ENCODE data around the gene CDH7. TPM values are rescaled to one million over a fixed set of nuclear protein-coding genes. Genes with fewer than 3 reads are reported as not detected.

The CDH7 gene, protein sequence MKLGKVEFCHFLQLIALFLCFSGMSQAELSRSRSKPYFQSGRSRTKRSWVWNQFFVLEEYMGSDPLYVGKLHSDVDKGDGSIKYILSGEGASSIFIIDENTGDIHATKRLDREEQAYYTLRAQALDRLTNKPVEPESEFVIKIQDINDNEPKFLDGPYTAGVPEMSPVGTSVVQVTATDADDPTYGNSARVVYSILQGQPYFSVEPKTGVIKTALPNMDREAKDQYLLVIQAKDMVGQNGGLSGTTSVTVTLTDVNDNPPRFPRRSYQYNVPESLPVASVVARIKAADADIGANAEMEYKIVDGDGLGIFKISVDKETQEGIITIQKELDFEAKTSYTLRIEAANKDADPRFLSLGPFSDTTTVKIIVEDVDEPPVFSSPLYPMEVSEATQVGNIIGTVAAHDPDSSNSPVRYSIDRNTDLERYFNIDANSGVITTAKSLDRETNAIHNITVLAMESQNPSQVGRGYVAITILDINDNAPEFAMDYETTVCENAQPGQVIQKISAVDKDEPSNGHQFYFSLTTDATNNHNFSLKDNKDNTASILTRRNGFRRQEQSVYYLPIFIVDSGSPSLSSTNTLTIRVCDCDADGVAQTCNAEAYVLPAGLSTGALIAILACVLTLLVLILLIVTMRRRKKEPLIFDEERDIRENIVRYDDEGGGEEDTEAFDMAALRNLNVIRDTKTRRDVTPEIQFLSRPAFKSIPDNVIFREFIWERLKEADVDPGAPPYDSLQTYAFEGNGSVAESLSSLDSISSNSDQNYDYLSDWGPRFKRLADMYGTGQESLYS
- total RNA-seq: not detected

- Mint-ChIP-seq H3K36me3 (peaks cover 12% of the 10 kb centered on the region), H3K4me1 (ENCODE audit: low read depth in 2 of 2) (no peaks in the 10 kb centered on the region)
- no peak for ATAC-seq
Measured at GRCh38 chr18:65750389-65751154, at the start of gene CDH7. TSS of gene CDH7 (plus strand) at chr18:65751012. CDS start at chr18:65762843, 11,831 bp downstream.

DNA sequence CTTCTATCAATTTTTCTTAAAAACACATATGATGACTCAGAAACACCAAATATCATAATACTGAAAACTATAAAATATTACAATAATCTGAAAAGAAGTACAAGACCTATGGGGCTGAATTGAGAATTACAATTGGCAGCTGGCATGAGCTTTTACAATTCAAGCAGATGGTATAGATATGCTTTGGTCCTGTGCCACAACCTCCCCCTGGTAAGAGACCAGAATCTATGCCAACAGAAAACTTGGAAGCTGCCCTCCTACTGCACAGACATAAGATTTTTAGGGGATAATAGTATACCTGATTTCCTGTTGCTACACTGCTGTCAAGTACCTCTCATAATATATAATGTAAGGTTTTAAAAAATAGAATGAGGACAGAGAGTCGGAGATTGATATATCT, 46.8 kb upstream of the CDH7 start:
- no peak for DNase-seq (ENCODE audit: low spot score)
- Mint-ChIP-seq H3K36me3 (no peaks in the 10 kb centered on the region), H3K4me3 (no peak overlapping the region), H3K9me3 (peaks cover 15% of the 10 kb centered on the region), H3K27me3 (no peaks in the 10 kb centered on the region), H3K27ac (no peak overlapping the region), H3K4me1 (ENCODE audit: low read depth in 2 of 2) (no peaks in the 10 kb centered on the region)
- no peak for ATAC-seq

More at GRCh38 chr18:65750389-65751154, at the start of gene CDH7:
- DNase-seq (ENCODE audit: low spot score): no peak
- Mint-ChIP-seq H3K27ac (no peak within 1 kb of the TSS), H3K4me3 (no peak within 1 kb of the TSS), H3K9me3 (peaks cover 19% of the 10 kb centered on the region), H3K27me3 (peaks cover 6 to 10% of the 10 kb centered on the region in 2 donors)

DNA sequence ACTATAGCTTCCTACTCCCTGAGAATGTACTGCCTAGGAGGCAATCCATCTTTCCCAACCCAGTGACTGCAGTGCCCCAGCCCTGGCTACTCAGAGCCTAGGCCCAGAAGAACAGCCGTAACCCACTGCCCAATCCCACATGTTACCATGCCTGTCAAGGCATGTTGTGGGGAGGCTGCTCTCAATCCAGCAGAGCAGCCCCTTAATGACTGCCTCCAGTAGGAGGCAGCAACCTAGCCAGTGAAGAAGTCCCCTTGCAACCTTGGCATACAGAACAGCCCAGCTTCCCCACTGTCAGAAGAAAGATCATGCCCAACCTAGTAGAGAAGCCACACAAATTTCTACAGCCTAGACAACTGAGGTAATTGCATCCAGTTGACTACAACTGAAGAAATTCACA, 44.2 kb upstream of the CDH7 start:
- H3K4me3 Mint-ChIP-seq: no peak overlapping the region
- ATAC-seq (no peak), DNase-seq (ENCODE audit: low spot score) (no peak)
- no peaks in the 10 kb centered on the region for H3K4me1 Mint-ChIP-seq (ENCODE audit: low read depth in 2 of 2)
- peaks cover 13% of the 10 kb centered on the region for H3K9me3 Mint-ChIP-seq
- no peaks in the 10 kb centered on the region for H3K36me3 Mint-ChIP-seq
- H3K27ac Mint-ChIP-seq: no peak overlapping the region
- no peaks in the 10 kb centered on the region for H3K27me3 Mint-ChIP-seq

DNA sequence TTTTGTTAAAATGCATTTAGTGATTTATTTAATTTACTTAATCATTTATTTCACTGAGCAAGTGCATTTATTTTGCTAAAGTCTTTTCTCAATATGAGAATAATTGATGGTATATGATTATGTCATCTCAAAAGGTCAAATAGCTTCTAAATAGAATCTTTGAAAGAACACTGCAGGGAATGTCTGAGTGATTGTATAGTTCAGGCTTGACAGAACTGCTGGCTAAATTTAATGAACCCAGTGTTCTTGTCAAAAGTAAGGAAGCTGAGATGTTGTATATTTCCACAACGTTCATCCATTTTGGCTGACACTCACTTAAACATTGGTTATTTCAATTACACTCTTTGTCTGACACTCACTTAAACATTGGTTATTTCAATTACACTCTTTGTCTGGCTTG, 39.3 kb upstream of the CDH7 start:
- no peak for DNase-seq (ENCODE audit: low spot score)
- H3K9me3 Mint-ChIP-seq: peaks cover 6% of the 10 kb centered on the region
- H3K4me3 Mint-ChIP-seq: no peak overlapping the region
- H3K4me1 Mint-ChIP-seq (ENCODE audit: low read depth in 2 of 2): no peaks in the 10 kb centered on the region
- no peak for ATAC-seq
- no peaks in the 10 kb centered on the region for H3K27me3 Mint-ChIP-seq
- no peak overlapping the region for H3K27ac Mint-ChIP-seq
- no peaks in the 10 kb centered on the region for H3K36me3 Mint-ChIP-seq

DNA sequence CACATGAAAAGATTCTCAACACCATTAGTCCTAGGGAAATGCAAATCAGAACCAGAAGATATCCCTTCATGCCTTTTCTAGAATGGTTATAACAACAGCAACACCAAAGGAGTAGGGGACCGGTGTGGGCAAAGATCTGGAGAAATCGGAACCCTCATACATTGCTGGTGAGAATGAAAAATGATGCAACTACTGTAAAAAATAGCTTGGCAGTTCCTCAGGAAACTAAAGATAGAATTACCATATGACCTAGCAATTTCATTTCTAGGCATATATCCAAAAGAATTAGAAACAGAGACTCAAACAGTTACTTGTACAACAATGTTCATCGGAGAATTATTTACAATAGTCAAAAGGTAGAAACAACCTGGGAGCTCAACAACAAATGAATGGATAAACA, 29.2 kb upstream of the CDH7 start:
- Mint-ChIP-seq H3K4me3 (no peak overlapping the region), H3K9me3 (peaks cover 8% of the 10 kb centered on the region), H3K36me3 (peaks cover 5% of the 10 kb centered on the region), H3K27ac (no peak overlapping the region), H3K4me1 (ENCODE audit: low read depth in 2 of 2) (no peaks in the 10 kb centered on the region), H3K27me3 (no peaks in the 10 kb centered on the region)
- DNase-seq (ENCODE audit: low spot score) (no peak), ATAC-seq (no peak)

- Mint-ChIP-seq H3K36me3 (peaks cover 9% of the 10 kb centered on the region), H3K4me1 (ENCODE audit: low read depth in 2 of 2) (no peaks in the 10 kb centered on the region), H3K9me3 (peaks cover 9% of the 10 kb centered on the region), H3K27ac (no peak overlapping the region), H3K4me3 (no peak overlapping the region), H3K27me3 (no peaks in the 10 kb centered on the region)
- DNase-seq (ENCODE audit: low spot score) (no peak), ATAC-seq (no peak)
Measured at GRCh38 chr18:65725251-65726050, 25.4 kb upstream of the CDH7 start.

- H3K27ac Mint-ChIP-seq: no peak overlapping the region
Measured at GRCh38 chr18:65735155-65735554, 15.7 kb upstream of the CDH7 start.

GRCh38 chr18:65737471-65737955, 13.3 kb upstream of the CDH7 start:
- ATAC-seq (no peak), DNase-seq (ENCODE audit: low spot score) (no peak)
- Mint-ChIP-seq H3K27me3 (no peaks in the 10 kb centered on the region), H3K4me1 (ENCODE audit: low read depth in 2 of 2) (no peaks in the 10 kb centered on the region), H3K27ac (no peak overlapping the region), H3K36me3 (no peaks in the 10 kb centered on the region), H3K4me3 (no peak overlapping the region), H3K9me3 (peaks cover 4% of the 10 kb centered on the region)

More at GRCh38 chr18:65735155-65735554, 15.7 kb upstream of the CDH7 start:
- no peak for ATAC-seq
- H3K4me1 Mint-ChIP-seq (ENCODE audit: low read depth in 2 of 2): no peaks in the 10 kb centered on the region
- no peaks in the 10 kb centered on the region for H3K36me3 Mint-ChIP-seq
- no peaks in the 10 kb centered on the region for H3K27me3 Mint-ChIP-seq
- H3K9me3 Mint-ChIP-seq: peaks cover 7% of the 10 kb centered on the region
- H3K4me3 Mint-ChIP-seq: no peak overlapping the region
- DNase-seq (ENCODE audit: low spot score): no peak

GRCh38 chr18:65746936-65747335, 3.9 kb upstream of the CDH7 start:
- Mint-ChIP-seq H3K27me3 (peaks cover 6 to 10% of the 10 kb centered on the region in 2 donors), H3K9me3 (peaks cover 11% of the 10 kb centered on the region), H3K36me3 (peaks cover 12% of the 10 kb centered on the region), H3K27ac (no peak overlapping the region), H3K4me1 (ENCODE audit: low read depth in 2 of 2) (no peaks in the 10 kb centered on the region), H3K4me3 (no peak overlapping the region)
- ATAC-seq (no peak), DNase-seq (ENCODE audit: low spot score) (no peak)

GRCh38 chr18:65748321-65748720, 2.5 kb upstream of the CDH7 start:
- no peak for ATAC-seq
- Mint-ChIP-seq H3K36me3 (peaks cover 12% of the 10 kb centered on the region), H3K27ac (no peak overlapping the region), H3K9me3 (peaks cover 11% of the 10 kb centered on the region), H3K4me3 (no peak overlapping the region), H3K4me1 (ENCODE audit: low read depth in 2 of 2) (no peaks in the 10 kb centered on the region), H3K27me3 (peaks cover 6 to 10% of the 10 kb centered on the region in 2 donors)
- no peak for DNase-seq (ENCODE audit: low spot score)

DNA sequence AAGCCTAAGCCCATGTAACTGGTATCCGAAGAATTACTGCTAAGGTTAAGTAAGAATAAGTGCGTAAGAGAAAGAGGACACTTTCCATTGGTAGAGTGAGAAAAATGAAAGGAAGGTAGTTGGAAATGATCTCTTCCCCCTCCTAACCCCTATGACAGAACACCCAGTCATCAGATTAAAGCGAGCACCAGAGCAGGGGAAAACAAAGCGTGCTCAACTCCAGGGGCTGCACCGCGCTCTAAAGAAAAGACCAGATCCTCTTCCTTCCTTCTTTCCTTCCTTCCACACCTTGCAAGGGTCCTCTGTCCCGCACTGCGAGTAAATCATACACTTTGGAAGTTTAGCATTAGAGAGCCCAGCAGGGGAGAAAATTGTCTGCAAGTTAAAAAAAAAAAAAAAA, 971 bp upstream of the CDH7 start:
- Mint-ChIP-seq H3K36me3 (peaks cover 12% of the 10 kb centered on the region), H3K4me1 (ENCODE audit: low read depth in 2 of 2) (no peaks in the 10 kb centered on the region), H3K9me3 (peaks cover 14% of the 10 kb centered on the region), H3K27ac (no peak overlapping the region), H3K27me3 (peaks cover 6 to 10% of the 10 kb centered on the region in 2 donors), H3K4me3 (no peak overlapping the region)
- DNase-seq (ENCODE audit: low spot score) (no peak), ATAC-seq (no peak)

DNA sequence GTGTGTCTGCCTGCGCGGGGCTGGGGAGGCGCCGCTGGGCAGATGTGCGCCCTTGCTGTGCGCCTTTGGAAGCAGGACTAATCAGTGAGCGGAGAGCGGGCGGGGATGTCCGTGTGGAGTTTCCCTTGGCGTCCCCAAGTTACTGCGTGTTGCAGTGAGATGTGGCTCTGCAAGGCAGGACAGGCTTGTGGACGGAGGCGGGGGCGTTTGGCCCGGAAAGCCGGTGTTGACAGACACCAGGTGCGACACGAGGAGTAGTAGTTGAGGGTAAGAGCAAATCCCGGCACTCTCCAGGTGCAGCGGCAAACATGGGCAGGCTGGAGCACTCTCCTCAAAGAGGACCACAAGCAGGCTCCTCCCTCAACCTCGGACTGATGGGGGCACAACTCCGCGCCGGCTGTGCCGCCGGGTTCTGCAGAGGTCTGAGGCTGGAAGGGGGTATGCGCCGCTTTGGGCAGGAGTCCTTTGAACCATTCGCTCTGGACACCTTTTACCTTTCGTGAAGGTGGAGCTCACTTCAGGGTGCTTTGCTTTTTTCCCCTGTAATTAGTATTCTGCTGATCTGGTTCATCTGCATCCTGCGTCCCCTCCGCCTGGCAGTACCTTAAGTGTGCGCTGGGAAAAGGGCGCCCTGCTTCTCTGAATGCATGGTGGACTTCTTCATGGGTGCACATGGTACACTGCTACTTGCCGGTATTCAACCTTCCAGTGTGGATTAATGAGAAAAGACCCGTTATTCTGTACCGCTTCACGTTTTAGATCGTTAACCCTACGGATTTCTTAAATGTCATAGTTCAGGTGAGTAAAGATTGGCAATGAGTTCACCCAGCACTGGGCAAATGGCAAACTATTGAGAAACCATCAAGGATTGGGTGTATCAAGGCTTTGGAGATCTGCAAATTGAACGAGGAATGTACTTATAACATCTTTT, 608 bp downstream of the CDH7 start:
- H3K4me3 Mint-ChIP-seq: no peak overlapping the region
- ATAC-seq (no peak), DNase-seq (ENCODE audit: low spot score) (no peak)
- no peak overlapping the region for H3K27ac Mint-ChIP-seq
- no peaks in the 10 kb centered on the region for H3K4me1 Mint-ChIP-seq (ENCODE audit: low read depth in 2 of 2)
- peaks cover 12% of the 10 kb centered on the region for H3K36me3 Mint-ChIP-seq
- peaks cover 20% of the 10 kb centered on the region for H3K9me3 Mint-ChIP-seq
- peaks cover 6 to 10% of the 10 kb centered on the region in 2 donors for H3K27me3 Mint-ChIP-seq

All from natural killer cell treated with Interleukin-12 subunit alpha and Interleukin-12 subunit beta and Interleukin-15 and Interleukin-18, amount 100 ng/mL, for 72 hours (primary cell).